Measurements from ENCODE around the gene SNRK.

SNRK gene

DNA sequence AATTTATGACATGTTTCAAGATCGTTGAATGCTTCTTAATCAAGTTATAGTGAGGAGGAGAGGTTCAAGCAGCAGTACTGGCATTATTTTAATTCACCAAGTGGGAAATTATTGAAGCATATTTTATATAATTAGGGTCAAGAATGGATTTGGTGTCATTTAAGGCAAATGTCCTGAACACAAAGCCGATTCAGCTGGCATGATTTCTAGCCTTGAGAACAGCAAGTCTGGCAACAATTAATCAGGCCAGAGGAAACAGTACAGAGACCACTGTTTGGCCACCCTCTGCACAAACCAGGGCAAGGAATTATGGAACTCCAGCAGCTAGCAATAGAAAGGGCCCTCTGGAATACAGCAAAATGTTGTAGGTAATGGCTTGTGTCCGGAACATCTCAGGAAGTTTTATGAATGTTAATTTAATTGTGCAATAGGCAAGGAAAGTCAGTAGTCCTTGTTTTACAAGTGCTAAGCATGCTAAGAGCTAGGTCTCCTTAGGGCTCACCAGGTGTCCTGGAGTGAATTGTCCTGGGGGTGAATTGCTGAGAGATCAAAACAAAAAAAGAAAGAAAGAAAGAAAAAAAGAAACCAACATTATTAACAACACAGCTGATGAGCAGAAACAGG is 38.7 kb upstream of the SNRK start:
- TF ChIP-seq EZH2phosphoT487 (conservative IDR thresholded peaks at IDR 0.05; ENCODE audit: low read length) = no peak
- TF ChIP-seq, protein P1, sequence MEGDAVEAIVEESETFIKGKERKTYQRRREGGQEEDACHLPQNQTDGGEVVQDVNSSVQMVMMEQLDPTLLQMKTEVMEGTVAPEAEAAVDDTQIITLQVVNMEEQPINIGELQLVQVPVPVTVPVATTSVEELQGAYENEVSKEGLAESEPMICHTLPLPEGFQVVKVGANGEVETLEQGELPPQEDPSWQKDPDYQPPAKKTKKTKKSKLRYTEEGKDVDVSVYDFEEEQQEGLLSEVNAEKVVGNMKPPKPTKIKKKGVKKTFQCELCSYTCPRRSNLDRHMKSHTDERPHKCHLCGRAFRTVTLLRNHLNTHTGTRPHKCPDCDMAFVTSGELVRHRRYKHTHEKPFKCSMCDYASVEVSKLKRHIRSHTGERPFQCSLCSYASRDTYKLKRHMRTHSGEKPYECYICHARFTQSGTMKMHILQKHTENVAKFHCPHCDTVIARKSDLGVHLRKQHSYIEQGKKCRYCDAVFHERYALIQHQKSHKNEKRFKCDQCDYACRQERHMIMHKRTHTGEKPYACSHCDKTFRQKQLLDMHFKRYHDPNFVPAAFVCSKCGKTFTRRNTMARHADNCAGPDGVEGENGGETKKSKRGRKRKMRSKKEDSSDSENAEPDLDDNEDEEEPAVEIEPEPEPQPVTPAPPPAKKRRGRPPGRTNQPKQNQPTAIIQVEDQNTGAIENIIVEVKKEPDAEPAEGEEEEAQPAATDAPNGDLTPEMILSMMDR (IDR thresholded peaks at IDR 0.05; ENCODE audit: insufficient read depth, low read length, poor library complexity, severe bottlenecking) = no peak
- no peaks in the 10 kb centered on the region for H4K20me1 ChIP-seq (ENCODE audit: low read depth, low read length)
- no peak overlapping the region for H3K9ac ChIP-seq (ENCODE audit: low read length)
- no peaks in the 10 kb centered on the region for H3F3A ChIP-seq (ENCODE audit: insufficient read depth)
- no peaks in the 10 kb centered on the region for H3K27me3 ChIP-seq (ENCODE audit: low read length)
- H3K79me2 ChIP-seq (ENCODE audit: insufficient read depth, low read length) = no peaks in the 10 kb centered on the region
- no peaks in the 10 kb centered on the region for H3K9me2 ChIP-seq (replicated peaks; ENCODE audit: insufficient read depth, low read length)
- H2AFZ ChIP-seq (ENCODE audit: low read depth, low read length, severe bottlenecking) = no peak overlapping the region
- H3K4me3 ChIP-seq (ENCODE audit: insufficient read depth, low read length, poor library complexity, severe bottlenecking) = no peak overlapping the region
- H3K4me2 ChIP-seq (ENCODE audit: low read depth, low read length, poor library complexity, severe bottlenecking) = no peak overlapping the region
- no peaks in the 10 kb centered on the region for H3K9me3 ChIP-seq (ENCODE audit: insufficient read depth, low read length)
- H3K27ac ChIP-seq (ENCODE audit: low read depth, low read length) = no peak overlapping the region
- no peaks in the 10 kb centered on the region for H3K36me3 ChIP-seq (ENCODE audit: low read length)

DNA sequence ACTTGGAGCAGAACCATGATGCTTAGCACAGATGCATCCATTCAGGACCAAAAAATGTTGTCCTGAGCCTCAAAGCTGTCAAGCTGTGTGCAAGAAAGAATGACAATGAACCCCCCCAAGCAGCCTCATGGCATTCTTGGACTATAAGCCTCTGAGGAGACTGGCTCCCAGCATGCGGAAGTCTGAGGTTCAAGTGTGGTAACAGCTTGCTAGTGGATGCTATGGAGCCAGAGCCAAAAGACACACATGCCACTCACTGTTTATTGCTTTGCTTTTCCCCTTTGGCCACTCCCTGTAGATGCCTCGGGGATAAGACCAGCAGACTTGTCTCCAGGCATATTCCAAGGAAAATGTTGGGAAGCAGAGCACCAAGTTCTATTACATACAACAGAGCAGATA is 38.2 kb upstream of the SNRK start:
- no peak overlapping the region for H3K4me2 ChIP-seq (ENCODE audit: low read depth, low read length, poor library complexity, severe bottlenecking)
- H3K9me3 ChIP-seq (ENCODE audit: insufficient read depth, low read length) = no peaks in the 10 kb centered on the region
- TF ChIP-seq, protein P1 (IDR thresholded peaks at IDR 0.05; ENCODE audit: insufficient read depth, low read length, poor library complexity, severe bottlenecking) = no peak
- no peak for TF ChIP-seq EZH2phosphoT487 (conservative IDR thresholded peaks at IDR 0.05; ENCODE audit: low read length)

DNA sequence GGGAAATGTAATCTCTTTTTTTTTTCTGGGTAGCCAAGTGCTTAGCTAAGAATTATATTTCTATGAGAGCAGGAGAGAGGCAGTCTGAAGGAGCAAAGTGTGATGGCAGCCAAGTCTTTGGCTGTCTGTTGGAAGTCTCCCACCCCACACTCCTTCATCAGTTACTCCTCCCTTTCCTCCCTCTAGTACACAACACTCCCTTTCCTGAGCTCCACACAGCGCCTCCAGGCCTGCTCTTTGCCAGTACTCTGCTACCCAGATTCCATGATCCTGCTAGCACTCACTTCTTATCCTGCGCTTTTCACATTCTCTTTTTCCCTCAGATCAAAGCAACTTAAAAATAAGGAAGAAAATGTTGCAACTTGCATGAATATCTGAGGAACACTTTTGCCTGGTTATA is 37.4 kb upstream of the SNRK start:
- Histone ChIP-seq H3F3A (ENCODE audit: insufficient read depth) (no peaks in the 10 kb centered on the region), H3K9me3 (ENCODE audit: insufficient read depth, low read length) (no peaks in the 10 kb centered on the region), H4K20me1 (ENCODE audit: low read depth, low read length) (no peaks in the 10 kb centered on the region), H3K27me3 (ENCODE audit: low read length) (no peaks in the 10 kb centered on the region), H3K9ac (ENCODE audit: low read length) (no peak overlapping the region), H3K27ac (ENCODE audit: low read depth, low read length) (no peak overlapping the region), H3K79me2 (ENCODE audit: insufficient read depth, low read length) (no peaks in the 10 kb centered on the region), H3K9me2 (replicated peaks; ENCODE audit: insufficient read depth, low read length) (no peaks in the 10 kb centered on the region), H3K4me2 (ENCODE audit: low read depth, low read length, poor library complexity, severe bottlenecking) (no peak overlapping the region), H2AFZ (ENCODE audit: low read depth, low read length, severe bottlenecking) (no peak overlapping the region), H3K4me3 (ENCODE audit: insufficient read depth, low read length, poor library complexity, severe bottlenecking) (no peak overlapping the region), H3K36me3 (ENCODE audit: low read length) (no peaks in the 10 kb centered on the region)
- TF ChIP-seq, protein P1 (IDR thresholded peaks at IDR 0.05; ENCODE audit: insufficient read depth, low read length, poor library complexity, severe bottlenecking) = no peak
- TF ChIP-seq EZH2phosphoT487 (conservative IDR thresholded peaks at IDR 0.05; ENCODE audit: low read length) = no peak

More for the DNA sequence above, 38.2 kb upstream of the SNRK start:
- Histone ChIP-seq H3K79me2 (ENCODE audit: insufficient read depth, low read length) (no peaks in the 10 kb centered on the region), H3K27me3 (ENCODE audit: low read length) (no peaks in the 10 kb centered on the region), H3K9me2 (replicated peaks; ENCODE audit: insufficient read depth, low read length) (no peaks in the 10 kb centered on the region), H3K9ac (ENCODE audit: low read length) (no peak overlapping the region), H4K20me1 (ENCODE audit: low read depth, low read length) (no peaks in the 10 kb centered on the region), H2AFZ (ENCODE audit: low read depth, low read length, severe bottlenecking) (no peak overlapping the region), H3K4me3 (ENCODE audit: insufficient read depth, low read length, poor library complexity, severe bottlenecking) (no peak overlapping the region), H3K36me3 (ENCODE audit: low read length) (no peaks in the 10 kb centered on the region), H3K27ac (ENCODE audit: low read depth, low read length) (no peak overlapping the region), H3F3A (ENCODE audit: insufficient read depth) (no peaks in the 10 kb centered on the region)
